Measurements from ENCODE around the gene CSTPP1.
"Not testable (repeated sequence)": the region's sequence is repeated elsewhere in the genome, so short reads cannot be mapped to it uniquely, and the experiment has no call there.

Gene CSTPP1

GRCh38 chr11:46997796-46998195 is 61.2 kb downstream of the CSTPP1 start:
- DNase-seq: not testable (repeated sequence)

GRCh38 chr11:46999217-46999616 is 62.7 kb downstream of the CSTPP1 start:
- no peak for DNase-seq

GRCh38 chr11:47000033-47000432 is 63.5 kb downstream of the CSTPP1 start:
- no peak for DNase-seq

GRCh38 chr11:47001781-47002181 is 65.2 kb downstream of the CSTPP1 start:
- DNase-seq: no peak

- no peak for DNase-seq
Observed at GRCh38 chr11:47002390-47002789, 65.8 kb downstream of the CSTPP1 start.

GRCh38 chr11:47003180-47003877 is 66.8 kb downstream of the CSTPP1 start:
- DNase-seq: no peak

GRCh38 chr11:47004595-47005033 is 68.1 kb downstream of the CSTPP1 start:
- no peak for DNase-seq

GRCh38 chr11:47005441-47005840 is 68.9 kb downstream of the CSTPP1 start:
- no peak for DNase-seq

GRCh38 chr11:47007579-47007978 is 71.0 kb downstream of the CSTPP1 start:
- DNase-seq: no peak

GRCh38 chr11:47010179-47010578 is 73.6 kb downstream of the CSTPP1 start:
- no peak for DNase-seq

- no peak for DNase-seq
Observed at GRCh38 chr11:47014097-47014496, 77.5 kb downstream of the CSTPP1 start.

- DNase-seq: no peak
Observed at GRCh38 chr11:47018637-47019036, 82.1 kb downstream of the CSTPP1 start.

GRCh38 chr11:47020793-47021526 is 84.4 kb downstream of the CSTPP1 start:
- DNase-seq: no peak

GRCh38 chr11:47021527-47021818 is 84.9 kb downstream of the CSTPP1 start:
- DNase-seq: no peak

GRCh38 chr11:47021965-47022364 is 85.4 kb downstream of the CSTPP1 start:
- DNase-seq: no peak

GRCh38 chr11:47028195-47029093 is 91.9 kb downstream of the CSTPP1 start:
- DNase-seq: no peak

GRCh38 chr11:47033439-47033838 is 96.9 kb downstream of the CSTPP1 start:
- DNase-seq: no peak

- no peak for DNase-seq
Observed at GRCh38 chr11:47034091-47034490, 97.5 kb downstream of the CSTPP1 start.

GRCh38 chr11:47035108-47035507 is 98.5 kb downstream of the CSTPP1 start:
- DNase-seq: no peak

- no peak for DNase-seq
Observed at GRCh38 chr11:47044119-47044518, 107.6 kb downstream of the CSTPP1 start.

- no peak for DNase-seq
Observed at GRCh38 chr11:47047972-47048371, 111.4 kb downstream of the CSTPP1 start.

GRCh38 chr11:47050284-47050683 is 113.7 kb downstream of the CSTPP1 start:
- no peak for DNase-seq

GRCh38 chr11:47051217-47051616 is 114.7 kb downstream of the CSTPP1 start:
- DNase-seq: no peak

GRCh38 chr11:47052165-47052564 is 115.6 kb downstream of the CSTPP1 start:
- no peak for DNase-seq
